GM23248 (cell line): ENCODE data around the gene YOD1. TPM values are rescaled to one million over a fixed set of nuclear protein-coding genes. Genes with fewer than 3 reads are reported as not detected.

Source experiments
- DNase-seq: peaks from one replicate; pipeline ENCODE4 v3.0.0-alpha.2; 2015
- H2AFZ ChIP-seq: fragments of 200-600 bp; sonication (generic); 2 replicates; pipeline ENCODE4 v1.6.1; 2016; ENCODE audit warnings: antibody characterized with exemption
- H3F3A ChIP-seq: fragments of 200-600 bp; sonication (generic); 2 replicates; pipeline ENCODE4 v1.6.1; 2016; ENCODE audit warnings: mild to moderate bottlenecking, antibody characterized with exemption, mixed run types; ENCODE audit not compliant: insufficient read depth
- H3K27ac ChIP-seq: fragments of 200-600 bp; sonication (generic); 2 replicates; pipeline ENCODE4 v1.5.1; 2016; ENCODE audit warnings: mild to moderate bottlenecking
- H3K27me3 ChIP-seq: fragments of 200-600 bp; sonication (generic); replicated peaks from 2 replicates; pipeline ENCODE4 v1.6.1; 2016; ENCODE audit warnings: mild to moderate bottlenecking; ENCODE audit not compliant: insufficient read depth
- H3K36me3 ChIP-seq: fragments of 200-600 bp; sonication (generic); 2 replicates; pipeline ENCODE4 v1.6.1; 2016; ENCODE audit warnings: low read depth, mild to moderate bottlenecking
- H3K4me1 ChIP-seq: fragments of 200-600 bp; sonication (generic); 2 replicates; pipeline ENCODE4 v1.6.1; 2016; ENCODE audit warnings: mild to moderate bottlenecking; ENCODE audit not compliant: insufficient read depth
- H3K4me2 ChIP-seq: fragments of 200-600 bp; sonication (generic); one replicate; pipeline ENCODE4 v1.6.1; 2016; ENCODE audit warnings: mild to moderate bottlenecking; ENCODE audit not compliant: unreplicated experiment
- H3K4me3 ChIP-seq: fragments of 200-600 bp; sonication (generic); 2 replicates; pipeline ENCODE4 v1.5.1; 2016; ENCODE audit warnings: mild to moderate bottlenecking
- H3K79me2 ChIP-seq: fragments of 200-600 bp; sonication (generic); 2 replicates; pipeline ENCODE4 v1.6.1; 2016; ENCODE audit warnings: mild to moderate bottlenecking; ENCODE audit not compliant: insufficient read depth
- H3K9ac ChIP-seq: fragments of 200-600 bp; sonication (generic); 2 replicates; pipeline ENCODE4 v1.6.1; 2016; ENCODE audit warnings: mild to moderate bottlenecking
- H3K9me2 ChIP-seq: fragments of 200-600 bp; sonication (generic); 2 replicates; pipeline ENCODE4 v1.6.1; 2016; ENCODE audit warnings: mixed run types, mild to moderate bottlenecking, moderate library complexity; ENCODE audit not compliant: insufficient read depth
- H3K9me3 ChIP-seq: fragments of 200-600 bp; sonication (generic); one replicate; pipeline ENCODE4 v1.6.1; 2017; ENCODE audit warnings: low read depth
- H4K20me1 ChIP-seq: fragments of 200-600 bp; sonication (generic); 2 replicates; pipeline ENCODE4 v1.6.0; 2016; ENCODE audit not compliant: insufficient read depth
- EZH2 ChIP-seq: fragments of 200-600 bp; sonication (generic); IDR thresholded peaks from 2 replicates; pipeline ENCODE4 v1.6.1; 2018; ENCODE audit warnings: antibody characterized with exemption, mild to moderate bottlenecking; ENCODE audit not compliant: insufficient read depth, poor library complexity, severe bottlenecking
- EZH2phosphoT487 ChIP-seq: fragments of 200-600 bp; sonication (generic); IDR thresholded peaks from 2 replicates; pipeline ENCODE4 v1.6.1; 2018; ENCODE audit warnings: antibody characterized with exemption, moderate library complexity, mild to moderate bottlenecking, low read depth; ENCODE audit not compliant: insufficient read depth
- WGBS, 2 experiments: methylation state at CpG; one replicate each; pipeline ENCODE4 v1.1.6; 2015 to 2017; ENCODE audit warnings: low lambda C conversion rate in 2 of 2, low coverage in 1 of 2; ENCODE audit errors: missing lambda C conversion rate in 2 of 2; 5-methylcytosine and 5-hydroxymethylcytosine counted together
- in situ Hi-C: fragments of 300-500 bp; cut with MboI; formaldehyde crosslinking; loops from 2 replicates; pipeline ENCODE4 v1.15.0; 2020
- polyA plus RNA-seq: library from polyadenylated mRNA; unstranded; fragments of >200 nt; fragmentation: Nextera tagmentation; extraction: Ambion mirVana; gene quantifications from 2 replicates; pipeline ENCODE4 v1.2.1, GENCODE V29; 2016
- total RNA-seq: library from RNA; depleted of rRNA; stranded (reverse); fragments of >200 nt; shearing (Covaris generic); gene quantifications from 2 replicates; pipeline ENCODE4 v1.2.3, GENCODE V29; 2014

YOD1 gene
- total and polyA plus RNA-seq, 2 experiments from 2014 or later: 2.4 to 6.7 TPM

- Histone ChIP-seq H3K4me2 (no peak overlapping the region), H3K27ac (no peak overlapping the region), H3K36me3 (no peaks in the 10 kb centered on the region), H3F3A (no peaks in the 10 kb centered on the region), H3K9me3 (no peaks in the 10 kb centered on the region), H3K79me2 (no peaks in the 10 kb centered on the region), H3K4me1 (no peaks in the 10 kb centered on the region), H3K9ac (no peak overlapping the region), H2AFZ (no peak overlapping the region), H3K9me2 (no peaks in the 10 kb centered on the region), H3K27me3 (no peaks in the 10 kb centered on the region), H3K4me3 (no peak overlapping the region), H4K20me1 (no peaks in the 10 kb centered on the region)
- DNase-seq: peak; percentile 32
- in situ Hi-C loops: no loop called here
- TF ChIP-seq EZH2 (no peak), EZH2phosphoT487 (no peak)
- 69 to 74% methylated on average over 5 of the region's 5 CpGs for WGBS, 2 experiments
Measured at GRCh38 chr1:207076181-207076955, 25.4 kb upstream of the YOD1 start.

GRCh38 chr1:207073906-207074820 is 23.2 kb upstream of the YOD1 start:
- in situ Hi-C loops: no loop called here
- no peak overlapping the region for H2AFZ ChIP-seq
- H3K36me3 ChIP-seq: no peaks in the 10 kb centered on the region
- no peaks in the 10 kb centered on the region for H3K4me1 ChIP-seq
- H3K27ac ChIP-seq: no peak overlapping the region
- TF ChIP-seq EZH2 (no peak), EZH2phosphoT487 (no peak)
- H3F3A ChIP-seq: no peaks in the 10 kb centered on the region
- H3K79me2 ChIP-seq: no peaks in the 10 kb centered on the region
- WGBS, 2 experiments: 36 to 39% methylated on average over 4 of the region's 4 CpGs
- H3K9ac ChIP-seq: no peak overlapping the region
- DNase-seq: peak; percentile 49
- no peak overlapping the region for H3K4me3 ChIP-seq
- H3K9me3 ChIP-seq: no peaks in the 10 kb centered on the region
- H3K27me3 ChIP-seq: no peaks in the 10 kb centered on the region
- H3K9me2 ChIP-seq: no peaks in the 10 kb centered on the region
- H3K4me2 ChIP-seq: no peak overlapping the region
- no peaks in the 10 kb centered on the region for H4K20me1 ChIP-seq

- Histone ChIP-seq H2AFZ (no peak overlapping the region), H3K9ac (no peak overlapping the region), H3K9me3 (no peaks in the 10 kb centered on the region), H3K27ac (no peak overlapping the region), H3K4me2 (no peak overlapping the region), H3K9me2 (no peaks in the 10 kb centered on the region), H3K4me3 (no peak overlapping the region), H3K36me3 (no peaks in the 10 kb centered on the region), H4K20me1 (no peaks in the 10 kb centered on the region), H3K4me1 (no peaks in the 10 kb centered on the region), H3K79me2 (no peaks in the 10 kb centered on the region), H3K27me3 (no peaks in the 10 kb centered on the region), H3F3A (no peaks in the 10 kb centered on the region)
- TF ChIP-seq EZH2phosphoT487: no peak
- TF ChIP-seq EZH2: no peak
- no peak for DNase-seq
- in situ Hi-C loops: no loop called here
- WGBS, 2 experiments: 84 to 86% methylated on average over 8 of the region's 8 CpGs
Measured at GRCh38 chr1:207072233-207072632, 21.2 kb upstream of the YOD1 start.

GRCh38 chr1:207071426-207071825 is 20.4 kb upstream of the YOD1 start:
- H3K4me1 ChIP-seq: no peaks in the 10 kb centered on the region
- no peaks in the 10 kb centered on the region for H3K36me3 ChIP-seq
- no peaks in the 10 kb centered on the region for H3F3A ChIP-seq
- 87 to 91% methylated on average over 6 of the region's 6 CpGs for WGBS, 2 experiments
- no peak for DNase-seq
- no peaks in the 10 kb centered on the region for H3K79me2 ChIP-seq
- H2AFZ ChIP-seq: no peak overlapping the region
- in situ Hi-C loops: no loop called here
- H3K27me3 ChIP-seq: no peaks in the 10 kb centered on the region
- no peaks in the 10 kb centered on the region for H4K20me1 ChIP-seq
- H3K27ac ChIP-seq: no peak overlapping the region
- no peaks in the 10 kb centered on the region for H3K9me3 ChIP-seq
- H3K4me3 ChIP-seq: no peak overlapping the region
- H3K4me2 ChIP-seq: no peak overlapping the region
- no peaks in the 10 kb centered on the region for H3K9me2 ChIP-seq
- TF ChIP-seq EZH2phosphoT487 (no peak), EZH2 (no peak)
- H3K9ac ChIP-seq: no peak overlapping the region
